SK-N-SH treated with all-trans-retinoic acid at 6 μM for 48 hours (cell line): ENCODE data around the gene SLC38A2.

ENCODE experiments used
- ATAC-seq: fragments of 200-7000 bp; cut with Tn5 transposase; 3 replicates; pipeline ENCODE4 v1.9.1; 2020; ENCODE audit warnings: mild to moderate bottlenecking, moderate library complexity
- ARNTL ChIP-seq: fragments of 450-650 bp; formaldehyde crosslinking; IDR thresholded peaks from 2 replicates; pipeline ENCODE4 v1.5.0; 2020; ENCODE audit warnings: low read depth, mild to moderate bottlenecking, moderate library complexity, borderline replicate concordance
- BACH2 ChIP-seq: fragments of 250-450 bp; sonication (Bioruptor Pico); IDR thresholded peaks from 2 replicates; pipeline ENCODE4 v1.9.0; 2021; ENCODE audit warnings: mild to moderate bottlenecking, borderline replicate concordance
- CSDC2 ChIP-seq: fragments of 250-450 bp; sonication (Bioruptor Pico); IDR thresholded peaks from 2 replicates; pipeline ENCODE4 v1.5.0; 2020; ENCODE audit warnings: mild to moderate bottlenecking, moderate library complexity
- ESRRG ChIP-seq: fragments of 250-450 bp; sonication (Bioruptor Pico); IDR thresholded peaks from 2 replicates; pipeline ENCODE4 v1.6.1; 2021; ENCODE audit warnings: mild to moderate bottlenecking
- GLIS3 ChIP-seq: fragments of 250-450 bp; sonication (Bioruptor Pico); IDR thresholded peaks from 2 replicates; pipeline ENCODE4 v1.5.0; 2020; ENCODE audit warnings: mild to moderate bottlenecking, moderate library complexity
- OSR1 ChIP-seq: fragments of 250-450 bp; sonication (Bioruptor Pico); IDR thresholded peaks from 2 replicates; pipeline ENCODE4 v1.8.0; 2022; ENCODE audit warnings: moderate library complexity, mild to moderate bottlenecking, inconsistent platforms
- PPARA ChIP-seq: fragments of 250-450 bp; sonication (Bioruptor Pico); IDR thresholded peaks from 2 replicates; pipeline ENCODE4 v1.5.0; 2020; ENCODE audit warnings: mild to moderate bottlenecking, borderline replicate concordance
- RARB ChIP-seq: fragments of 250-450 bp; sonication (Bioruptor Pico); IDR thresholded peaks from 2 replicates; pipeline ENCODE4 v1.8.0; 2021; ENCODE audit warnings: mild to moderate bottlenecking, moderate library complexity
- SNAI2 ChIP-seq: fragments of 250-450 bp; sonication (Bioruptor Pico); IDR thresholded peaks from 2 replicates; pipeline ENCODE4 v1.5.0; 2020; ENCODE audit warnings: mild to moderate bottlenecking, moderate library complexity
- TCF4 ChIP-seq: fragments of 250-450 bp; sonication (Bioruptor Pico); IDR thresholded peaks from 2 replicates; pipeline ENCODE4 v1.8.0; 2021; ENCODE audit warnings: mild to moderate bottlenecking, moderate library complexity, borderline replicate concordance
- TOX ChIP-seq: fragments of 250-450 bp; sonication (Bioruptor Pico); IDR thresholded peaks from 2 replicates; pipeline ENCODE4 v1.8.0; 2021; ENCODE audit warnings: mild to moderate bottlenecking, moderate library complexity, borderline replicate concordance
- ZC3H10 ChIP-seq: fragments of 250-450 bp; sonication (Bioruptor Pico); IDR thresholded peaks from 2 replicates; pipeline ENCODE4 v1.5.1; 2021; ENCODE audit warnings: mild to moderate bottlenecking, moderate library complexity
- ZFP30 ChIP-seq: fragments of 450-650 bp; formaldehyde crosslinking; IDR thresholded peaks from 2 replicates; pipeline ENCODE4 v1.5.0; 2022; ENCODE audit warnings: mild to moderate bottlenecking, moderate library complexity
- ZNF565 ChIP-seq: fragments of 450-650 bp; formaldehyde crosslinking; conservative IDR thresholded peaks from 2 replicates; pipeline ENCODE4 v1.5.0; 2020; ENCODE audit warnings: low read depth, mild to moderate bottlenecking, moderate library complexity
- ZNF70 ChIP-seq: fragments of 450-650 bp; formaldehyde crosslinking; IDR thresholded peaks from 2 replicates; pipeline ENCODE4 v1.5.0; 2020; ENCODE audit warnings: mild to moderate bottlenecking, moderate library complexity
- ZNF8 ChIP-seq: fragments of 450-650 bp; formaldehyde crosslinking; IDR thresholded peaks from 2 replicates; pipeline ENCODE4 v1.5.0; 2020; ENCODE audit warnings: mild to moderate bottlenecking, moderate library complexity
- TF ChIP-seq, protein P1 (sequence below): fragments of 250-450 bp; sonication (Bioruptor Pico); IDR thresholded peaks from 2 replicates; pipeline ENCODE4 v1.5.0; 2020; ENCODE audit warnings: mild to moderate bottlenecking, moderate library complexity
- TF ChIP-seq, protein P2 (sequence below): fragments of 250-450 bp; sonication (Bioruptor Pico); IDR thresholded peaks from 2 replicates; pipeline ENCODE4 v1.8.0; 2020; ENCODE audit warnings: mild to moderate bottlenecking, moderate library complexity, borderline replicate concordance
- TF ChIP-seq, protein P3 (sequence below): fragments of 250-450 bp; sonication (Bioruptor Pico); IDR thresholded peaks from 2 replicates; pipeline ENCODE4 v1.5.1; 2020; ENCODE audit warnings: low read depth, mild to moderate bottlenecking, moderate library complexity
- TF ChIP-seq, protein P4 (sequence below): fragments of 250-450 bp; sonication (Bioruptor Pico); IDR thresholded peaks from 2 replicates; pipeline ENCODE4 v1.5.1; 2021; ENCODE audit warnings: mild to moderate bottlenecking, moderate library complexity
- TF ChIP-seq, protein P5 (sequence below): fragments of 250-450 bp; sonication (Bioruptor Pico); IDR thresholded peaks from 2 replicates; pipeline ENCODE4 v1.8.0; 2021; ENCODE audit warnings: low read depth, mild to moderate bottlenecking, moderate library complexity, borderline replicate concordance

SLC38A2 gene

DNA sequence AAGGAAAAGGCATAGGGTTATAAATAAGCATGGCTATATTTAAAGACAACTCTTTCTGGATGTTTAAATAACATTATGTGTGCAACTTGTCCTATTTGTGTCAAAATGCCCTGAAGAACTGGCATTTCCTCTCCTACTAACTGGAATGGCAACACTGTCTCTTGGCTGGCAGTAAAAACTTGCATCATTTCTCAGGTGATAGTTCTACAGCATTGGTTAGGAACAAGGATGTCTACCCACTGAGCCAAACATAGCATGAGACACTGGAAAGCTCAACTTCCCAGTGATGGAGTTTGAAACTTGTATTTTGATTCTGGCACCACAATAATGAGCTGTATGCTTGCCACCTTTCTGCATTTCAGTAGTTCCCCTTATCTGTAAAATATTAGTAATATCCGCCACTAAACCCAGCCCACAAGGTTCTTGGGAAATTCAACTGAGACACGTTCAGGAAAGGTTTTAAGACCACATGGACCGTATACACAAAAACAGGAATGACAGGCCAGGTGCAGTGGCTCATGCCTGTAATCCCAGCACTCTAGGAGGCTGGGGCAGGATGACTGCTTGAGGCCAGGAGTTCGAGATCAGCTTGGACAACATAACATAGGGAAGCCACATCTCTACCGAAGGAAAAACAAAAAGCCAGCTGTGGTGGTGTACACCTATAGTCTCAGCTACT, 5.1 kb downstream of the SLC38A2 start:
- ATAC-seq = no peak
- TF ChIP-seq TOX (CRISPR knock-in tag) (no peak), RARB (CRISPR knock-in tag) (no peak), ARNTL (no peak), TCF4 (no peak), ZNF8 (no peak), ZNF565 (no peak), SNAI2 (CRISPR knock-in tag) (no peak), ZNF70 (CRISPR knock-in tag) (no peak), ESRRG (CRISPR knock-in tag) (no peak), PPARA (no peak), GLIS3 (CRISPR knock-in tag) (no peak), CSDC2 (CRISPR knock-in tag) (no peak), BACH2 (no peak), ZFP30 (CRISPR knock-in tag) (no peak)
- TF ChIP-seq, protein P1, sequence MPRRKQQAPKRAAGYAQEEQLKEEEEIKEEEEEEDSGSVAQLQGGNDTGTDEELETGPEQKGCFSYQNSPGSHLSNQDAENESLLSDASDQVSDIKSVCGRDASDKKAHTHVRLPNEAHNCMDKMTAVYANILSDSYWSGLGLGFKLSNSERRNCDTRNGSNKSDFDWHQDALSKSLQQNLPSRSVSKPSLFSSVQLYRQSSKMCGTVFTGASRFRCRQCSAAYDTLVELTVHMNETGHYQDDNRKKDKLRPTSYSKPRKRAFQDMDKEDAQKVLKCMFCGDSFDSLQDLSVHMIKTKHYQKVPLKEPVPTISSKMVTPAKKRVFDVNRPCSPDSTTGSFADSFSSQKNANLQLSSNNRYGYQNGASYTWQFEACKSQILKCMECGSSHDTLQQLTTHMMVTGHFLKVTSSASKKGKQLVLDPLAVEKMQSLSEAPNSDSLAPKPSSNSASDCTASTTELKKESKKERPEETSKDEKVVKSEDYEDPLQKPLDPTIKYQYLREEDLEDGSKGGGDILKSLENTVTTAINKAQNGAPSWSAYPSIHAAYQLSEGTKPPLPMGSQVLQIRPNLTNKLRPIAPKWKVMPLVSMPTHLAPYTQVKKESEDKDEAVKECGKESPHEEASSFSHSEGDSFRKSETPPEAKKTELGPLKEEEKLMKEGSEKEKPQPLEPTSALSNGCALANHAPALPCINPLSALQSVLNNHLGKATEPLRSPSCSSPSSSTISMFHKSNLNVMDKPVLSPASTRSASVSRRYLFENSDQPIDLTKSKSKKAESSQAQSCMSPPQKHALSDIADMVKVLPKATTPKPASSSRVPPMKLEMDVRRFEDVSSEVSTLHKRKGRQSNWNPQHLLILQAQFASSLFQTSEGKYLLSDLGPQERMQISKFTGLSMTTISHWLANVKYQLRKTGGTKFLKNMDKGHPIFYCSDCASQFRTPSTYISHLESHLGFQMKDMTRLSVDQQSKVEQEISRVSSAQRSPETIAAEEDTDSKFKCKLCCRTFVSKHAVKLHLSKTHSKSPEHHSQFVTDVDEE (CRISPR knock-in tag) = no peak
- TF ChIP-seq, protein P2, sequence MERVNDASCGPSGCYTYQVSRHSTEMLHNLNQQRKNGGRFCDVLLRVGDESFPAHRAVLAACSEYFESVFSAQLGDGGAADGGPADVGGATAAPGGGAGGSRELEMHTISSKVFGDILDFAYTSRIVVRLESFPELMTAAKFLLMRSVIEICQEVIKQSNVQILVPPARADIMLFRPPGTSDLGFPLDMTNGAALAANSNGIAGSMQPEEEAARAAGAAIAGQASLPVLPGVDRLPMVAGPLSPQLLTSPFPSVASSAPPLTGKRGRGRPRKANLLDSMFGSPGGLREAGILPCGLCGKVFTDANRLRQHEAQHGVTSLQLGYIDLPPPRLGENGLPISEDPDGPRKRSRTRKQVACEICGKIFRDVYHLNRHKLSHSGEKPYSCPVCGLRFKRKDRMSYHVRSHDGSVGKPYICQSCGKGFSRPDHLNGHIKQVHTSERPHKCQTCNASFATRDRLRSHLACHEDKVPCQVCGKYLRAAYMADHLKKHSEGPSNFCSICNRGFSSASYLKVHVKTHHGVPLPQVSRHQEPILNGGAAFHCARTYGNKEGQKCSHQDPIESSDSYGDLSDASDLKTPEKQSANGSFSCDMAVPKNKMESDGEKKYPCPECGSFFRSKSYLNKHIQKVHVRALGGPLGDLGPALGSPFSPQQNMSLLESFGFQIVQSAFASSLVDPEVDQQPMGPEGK (CRISPR knock-in tag) = no peak
- TF ChIP-seq, protein P3, sequence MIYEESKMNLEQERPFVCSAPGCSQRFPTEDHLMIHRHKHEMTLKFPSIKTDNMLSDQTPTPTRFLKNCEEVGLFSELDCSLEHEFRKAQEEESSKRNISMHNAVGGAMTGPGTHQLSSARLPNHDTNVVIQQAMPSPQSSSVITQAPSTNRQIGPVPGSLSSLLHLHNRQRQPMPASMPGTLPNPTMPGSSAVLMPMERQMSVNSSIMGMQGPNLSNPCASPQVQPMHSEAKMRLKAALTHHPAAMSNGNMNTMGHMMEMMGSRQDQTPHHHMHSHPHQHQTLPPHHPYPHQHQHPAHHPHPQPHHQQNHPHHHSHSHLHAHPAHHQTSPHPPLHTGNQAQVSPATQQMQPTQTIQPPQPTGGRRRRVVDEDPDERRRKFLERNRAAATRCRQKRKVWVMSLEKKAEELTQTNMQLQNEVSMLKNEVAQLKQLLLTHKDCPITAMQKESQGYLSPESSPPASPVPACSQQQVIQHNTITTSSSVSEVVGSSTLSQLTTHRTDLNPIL (CRISPR knock-in tag) = no peak
- TF ChIP-seq, protein P4, sequence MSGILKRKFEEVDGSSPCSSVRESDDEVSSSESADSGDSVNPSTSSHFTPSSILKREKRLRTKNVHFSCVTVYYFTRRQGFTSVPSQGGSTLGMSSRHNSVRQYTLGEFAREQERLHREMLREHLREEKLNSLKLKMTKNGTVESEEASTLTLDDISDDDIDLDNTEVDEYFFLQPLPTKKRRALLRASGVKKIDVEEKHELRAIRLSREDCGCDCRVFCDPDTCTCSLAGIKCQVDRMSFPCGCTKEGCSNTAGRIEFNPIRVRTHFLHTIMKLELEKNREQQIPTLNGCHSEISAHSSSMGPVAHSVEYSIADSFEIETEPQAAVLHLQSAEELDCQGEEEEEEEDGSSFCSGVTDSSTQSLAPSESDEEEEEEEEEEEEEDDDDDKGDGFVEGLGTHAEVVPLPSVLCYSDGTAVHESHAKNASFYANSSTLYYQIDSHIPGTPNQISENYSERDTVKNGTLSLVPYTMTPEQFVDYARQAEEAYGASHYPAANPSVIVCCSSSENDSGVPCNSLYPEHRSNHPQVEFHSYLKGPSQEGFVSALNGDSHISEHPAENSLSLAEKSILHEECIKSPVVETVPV (CRISPR knock-in tag) = no peak

DNA sequence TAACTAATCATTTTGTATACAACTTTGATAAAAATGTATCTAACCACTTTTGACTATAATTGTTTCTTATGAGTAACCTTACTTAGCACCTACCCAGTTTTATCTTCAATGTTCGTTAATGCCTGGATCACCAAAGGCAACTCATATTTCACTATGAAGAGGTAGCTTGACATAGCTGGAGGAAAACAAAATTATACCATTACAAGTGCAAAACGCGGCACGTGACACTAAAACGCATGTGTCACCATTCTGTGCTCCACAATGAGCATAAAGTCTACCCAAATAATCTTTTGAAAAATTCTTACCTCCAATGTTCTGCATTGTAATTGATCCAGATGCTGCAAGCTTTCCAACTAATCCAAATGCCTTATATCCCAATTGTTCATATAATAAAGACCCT, 5.8 kb downstream of the SLC38A2 start:
- no peak for ATAC-seq
- TF ChIP-seq TOX (CRISPR knock-in tag) (no peak), ARNTL (no peak), SNAI2 (CRISPR knock-in tag) (no peak), ESRRG (CRISPR knock-in tag) (no peak), CSDC2 (CRISPR knock-in tag) (no peak), ZC3H10 (CRISPR knock-in tag) (no peak), OSR1 (no peak), PPARA (no peak)
- TF ChIP-seq, protein P3 (CRISPR knock-in tag) = no peak
- TF ChIP-seq, protein P4 (CRISPR knock-in tag) = no peak
- TF ChIP-seq, protein P5, sequence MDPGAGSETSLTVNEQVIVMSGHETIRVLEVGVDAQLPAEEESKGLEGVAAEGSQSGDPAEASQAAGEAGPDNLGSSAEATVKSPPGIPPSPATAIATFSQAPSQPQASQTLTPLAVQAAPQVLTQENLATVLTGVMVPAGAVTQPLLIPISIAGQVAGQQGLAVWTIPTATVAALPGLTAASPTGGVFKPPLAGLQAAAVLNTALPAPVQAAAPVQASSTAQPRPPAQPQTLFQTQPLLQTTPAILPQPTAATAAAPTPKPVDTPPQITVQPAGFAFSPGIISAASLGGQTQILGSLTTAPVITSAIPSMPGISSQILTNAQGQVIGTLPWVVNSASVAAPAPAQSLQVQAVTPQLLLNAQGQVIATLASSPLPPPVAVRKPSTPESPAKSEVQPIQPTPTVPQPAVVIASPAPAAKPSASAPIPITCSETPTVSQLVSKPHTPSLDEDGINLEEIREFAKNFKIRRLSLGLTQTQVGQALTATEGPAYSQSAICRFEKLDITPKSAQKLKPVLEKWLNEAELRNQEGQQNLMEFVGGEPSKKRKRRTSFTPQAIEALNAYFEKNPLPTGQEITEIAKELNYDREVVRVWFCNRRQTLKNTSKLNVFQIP (CRISPR knock-in tag) = no peak
